Measurements from ENCODE around the gene CADPS. TPM values are rescaled to one million over a fixed set of nuclear protein-coding genes. Genes with fewer than 3 reads are reported as not detected.

CADPS gene
- polyA plus RNA-seq, 1 experiment: 0.12 TPM

- Histone ChIP-seq H3K4me3 (ENCODE audit: low read depth, low read length) (no peak overlapping the region), H3K27me3 (ENCODE audit: control insufficient read depth, insufficient read depth, low read length) (no peaks in the 10 kb centered on the region), H3K9me3 (ENCODE audit: control insufficient read depth, insufficient read depth, low read length) (no peaks in the 10 kb centered on the region), H3K27ac (ENCODE audit: low read depth, low read length) (no peak overlapping the region)
- ChIA-PET POLR2A (no interaction called here), CTCF (no interaction called here)
- DNase-seq (ENCODE audit: low read depth, low spot score): no peak
- no peak for TF ChIP-seq CTCF (IDR thresholded peaks at IDR 0.05; ENCODE audit: low read depth, low read length)
Measured at GRCh38 chr3:62918777-62919176, 43.6 kb upstream of the CADPS start.

- Histone ChIP-seq H3K27me3 (ENCODE audit: control insufficient read depth, insufficient read depth, low read length) (no peaks in the 10 kb centered on the region), H3K27ac (ENCODE audit: low read depth, low read length) (no peak overlapping the region), H3K9me3 (ENCODE audit: control insufficient read depth, insufficient read depth, low read length) (no peaks in the 10 kb centered on the region), H3K4me3 (ENCODE audit: low read depth, low read length) (no peak overlapping the region)
- DNase-seq (ENCODE audit: low read depth, low spot score): no peak
- ChIA-PET POLR2A (no interaction called here), CTCF (no interaction called here)
- TF ChIP-seq CTCF (IDR thresholded peaks at IDR 0.05; ENCODE audit: low read depth, low read length): no peak
Measured at GRCh38 chr3:62918131-62918530, 42.9 kb upstream of the CADPS start.

GRCh38 chr3:62911526-62911925, 36.3 kb upstream of the CADPS start:
- no peak for DNase-seq (ENCODE audit: low read depth, low spot score)
- TF ChIP-seq CTCF (IDR thresholded peaks at IDR 0.05; ENCODE audit: low read depth, low read length): no peak
- H3K27me3 ChIP-seq (ENCODE audit: control insufficient read depth, insufficient read depth, low read length): no peaks in the 10 kb centered on the region
- no peak overlapping the region for H3K4me3 ChIP-seq (ENCODE audit: low read depth, low read length)
- POLR2A ChIA-PET: no interaction called here
- H3K9me3 ChIP-seq (ENCODE audit: control insufficient read depth, insufficient read depth, low read length): no peaks in the 10 kb centered on the region
- CTCF ChIA-PET: no interaction called here
- no peak overlapping the region for H3K27ac ChIP-seq (ENCODE audit: low read depth, low read length)

- Histone ChIP-seq H3K9me3 (ENCODE audit: control insufficient read depth, insufficient read depth, low read length) (no peaks in the 10 kb centered on the region), H3K4me3 (ENCODE audit: low read depth, low read length) (no peak overlapping the region), H3K27me3 (ENCODE audit: control insufficient read depth, insufficient read depth, low read length) (no peaks in the 10 kb centered on the region), H3K27ac (ENCODE audit: low read depth, low read length) (no peak overlapping the region)
- ChIA-PET POLR2A (no interaction called here), CTCF (no interaction called here)
- TF ChIP-seq CTCF (IDR thresholded peaks at IDR 0.05; ENCODE audit: low read depth, low read length): no peak
- no peak for DNase-seq (ENCODE audit: low read depth, low spot score)
Measured at GRCh38 chr3:62905331-62905730, 30.1 kb upstream of the CADPS start.

- no peak for DNase-seq (ENCODE audit: low read depth, low spot score)
- H3K9me3 ChIP-seq (ENCODE audit: control insufficient read depth, insufficient read depth, low read length): no peaks in the 10 kb centered on the region
- no peak for TF ChIP-seq CTCF (IDR thresholded peaks at IDR 0.05; ENCODE audit: low read depth, low read length)
- H3K27ac ChIP-seq (ENCODE audit: low read depth, low read length): no peak overlapping the region
- ChIA-PET CTCF (no interaction called here), POLR2A (no interaction called here)
- no peak overlapping the region for H3K4me3 ChIP-seq (ENCODE audit: low read depth, low read length)
- no peaks in the 10 kb centered on the region for H3K27me3 ChIP-seq (ENCODE audit: control insufficient read depth, insufficient read depth, low read length)
Measured at GRCh38 chr3:62898530-62899496, 23.6 kb upstream of the CADPS start.
